Heart left ventricle (tissue), 16 donors: ENCODE data around the gene XPOT. TPM values are rescaled to one million over a fixed set of nuclear protein-coding genes. Genes with fewer than 3 reads are reported as not detected.

Experiments
- ATAC-seq, 4 donors: fragments of 200-7000 bp; cut with Tn5 transposase; one replicate each; pipeline ENCODE4 v1.9.1; 2020 to 2022; ENCODE audit warnings: moderate library complexity in 4 of 4, mild to moderate bottlenecking in 3 of 4, moderate number of reproducible peaks in 1 of 4
- DNase-seq, 5 donors: peaks; one replicate each; pipeline ENCODE4 v3.0.0-alpha.2; 2020
- H3K27ac ChIP-seq, 12 donors: fragments of 200-600 bp; sonication (generic) in 4 of 12; one replicate each; pipeline versions ENCODE4 v1.5.0 to v1.8.0; 2016 to 2022; ENCODE audit warnings: mild to moderate bottlenecking in 2 of 12
- H3K27me3 ChIP-seq, 9 donors: fragments of 200-600 bp; sonication (generic) in 2 of 9; one replicate each; pipeline versions ENCODE4 v1.5.1 to v1.8.0; 2016 to 2022; ENCODE audit warnings: mild to moderate bottlenecking in 3 of 9
- H3K36me3 ChIP-seq, 9 donors: fragments of 200-600 bp; sonication (generic) in 2 of 9; one replicate each; pipeline versions ENCODE4 v1.5.0 to v1.8.0; 2018 to 2022; ENCODE audit warnings: mild to moderate bottlenecking in 2 of 9
- H3K4me1 ChIP-seq, 12 donors: fragments of 200-600 bp; sonication (generic) in 4 of 12; one replicate each; pipeline versions ENCODE4 v1.5.0 to v1.8.0; 2016 to 2022; ENCODE audit warnings: mild to moderate bottlenecking in 3 of 12
- H3K4me3 ChIP-seq, 12 donors: fragments of 200-600 bp; sonication (generic) in 4 of 12; one replicate each; pipeline versions ENCODE4 v1.5.0 to v1.8.0; 2017 to 2022; ENCODE audit warnings: mild to moderate bottlenecking in 9 of 12, moderate library complexity in 4 of 12
- H3K9me3 ChIP-seq, 12 donors: fragments of 200-600 bp; sonication (generic) in 4 of 12; one replicate each; pipeline versions ENCODE4 v1.5.0 to v1.8.0; 2016 to 2022; ENCODE audit warnings: mild to moderate bottlenecking in 1 of 12
- CTCF ChIP-seq, 12 donors: fragments of 200-600 bp; sonication (generic) in 4 of 12; IDR thresholded peaks; one replicate each; pipeline versions ENCODE4 v1.5.0 to v1.8.0; 2018 to 2022; ENCODE audit warnings: antibody characterized with exemption in 12 of 12, mild to moderate bottlenecking in 5 of 12
- POLR2A ChIP-seq, 2 donors: fragments of 450-650 bp; IDR thresholded peaks; one replicate each; pipeline ENCODE4 v1.6.1; 2017; ENCODE audit warnings: antibody characterized with exemption in 2 of 2, mild to moderate bottlenecking in 2 of 2, moderate library complexity in 2 of 2
- WGBS, 4 donors: extraction: QIAGEN DNeasy Blood & Tissue Kit in 2 of 4; methylation state at CpG; one replicate each; pipeline versions ENCODE4 v1.1.5 to v1.1.7; 2013 to 2018; 5-methylcytosine and 5-hydroxymethylcytosine counted together
- intact Hi-C, 10 donors: fragments of 100-400 bp; cut with DNase I; formaldehyde crosslinking; loops; one replicate each; pipeline versions ENCODE4 v1.11.1 to v1.14.2; 2022
- polyA plus RNA-seq, 2 donors: library from polyadenylated mRNA; stranded (reverse); fragments of 200-250 nt; gene quantifications; one replicate each; pipeline ENCODE4 v1.2.3, GENCODE V29; 2013
- total RNA-seq, 9 donors: library from RNA; depleted of rRNA in 2 of 9; stranded (reverse); fragments of >200 nt in 2 of 9; fragmentation: NEBNext Ultra II Directional in 3 of 9; extraction: Animal tissue kit (Norgen Biotek cat#: 25700) in 3 of 9; gene quantifications; one replicate each; pipeline versions ENCODE4 v1.1.0 to v1.2.4, GENCODE V29; 2016 to 2023
- donor health status: ischemic (EF 13 %, LVEDD 7.1; RV severe dilation, severe dysfunction).
- donor health status: healthy with polysubstance abuse.
- donor health status: DM: no; HTN: yes; CAD: no.
- donor health status: DM: no; HTN: no; CAD: no.
- donor health status: ischemic (EF 25% LVEDD 6.9; RV normal size, moderate dysfunction).
- donor health status: ischemic (EF 25% LVEDD 5.7; RV mildly dilated, moderate dysfunction).
- donor health status: healthy.
- donor health status: DM: yes; HTN: yes; CAD: no.
- donor health status: ischemic (EF 35%, LVEDD 5.7; RV mildly dilated, moderate dysfunction).
- donor health status: nonischemic (EF 11% LVEDD 7.7; RV severe dilation, severe dysfunction).
- donor health status: DM: yes; HTN: yes; CAD: no.
- donor health status: PGD.
- donor health status: ischemic (EF 29% LVEDD 5.4; RV normal size, mild dysfunction).
- donor health status: nonischemic (EF 23%, LVEDD 6.1; RV moderate dilation, normal function).

XPOT gene
- total and polyA plus RNA-seq, 11 donors: 6.3 to 37.6 (median 22.0) TPM

GRCh38 chr12:64473176-64473575, 69.0 kb downstream of the XPOT start:
- WGBS, 4 donors: 82 to 99% (median 95%) methylated on average over 2 of the region's 2 CpGs
- peaks cover 0 to 24% (median 12%) of the 10 kb centered on the region in 12 donors for H3K4me1 ChIP-seq
- DNase-seq (no peak), ATAC-seq (no peak)
- intact Hi-C loops: no loop called here
- no peaks in the 10 kb centered on the region for H3K27me3 ChIP-seq
- peaks cover 0 to 92% (median 84%) of the 10 kb centered on the region in 9 donors for H3K36me3 ChIP-seq
- TF ChIP-seq POLR2A (IDR thresholded peaks at IDR 0.05): no peak
- no peak for TF ChIP-seq CTCF (IDR thresholded peaks at IDR 0.05)
- peaks cover 0 to 20% (median 5%) of the 10 kb centered on the region in 12 donors for H3K9me3 ChIP-seq
- no peak overlapping the region for H3K27ac ChIP-seq
- no peak overlapping the region for H3K4me3 ChIP-seq

GRCh38 chr12:64475518-64475917, 71.3 kb downstream of the XPOT start:
- peaks cover 0 to 91% (median 83%) of the 10 kb centered on the region in 9 donors for H3K36me3 ChIP-seq
- no peak overlapping the region for H3K4me3 ChIP-seq
- H3K9me3 ChIP-seq: peaks cover 0 to 20% (median 5%) of the 10 kb centered on the region in 12 donors
- TF ChIP-seq POLR2A (IDR thresholded peaks at IDR 0.05): no peak
- TF ChIP-seq CTCF (IDR thresholded peaks at IDR 0.05): no peak
- DNase-seq (no peak), ATAC-seq (no peak)
- no peaks in the 10 kb centered on the region for H3K27me3 ChIP-seq
- peaks cover 0 to 6% (median 1%) of the 10 kb centered on the region in 12 donors for H3K4me1 ChIP-seq
- intact Hi-C loops: no loop called here
- H3K27ac ChIP-seq: no peak overlapping the region
- WGBS, 4 donors: 97 to 99% (median 98%) methylated on average over 4 of the region's 4 CpGs

- H3K4me3 ChIP-seq: no peak overlapping the region
- H3K9me3 ChIP-seq: peaks cover 0 to 20% (median 5%) of the 10 kb centered on the region in 12 donors
- peaks cover 0 to 4% (median 0%) of the 10 kb centered on the region in 12 donors for H3K4me1 ChIP-seq
- intact Hi-C loops: no loop called here
- H3K36me3 ChIP-seq: peaks cover 0 to 91% (median 83%) of the 10 kb centered on the region in 9 donors
- H3K27me3 ChIP-seq: no peaks in the 10 kb centered on the region
- H3K27ac ChIP-seq: no peak overlapping the region
- ATAC-seq (no peak), DNase-seq (no peak)
- TF ChIP-seq POLR2A (IDR thresholded peaks at IDR 0.05) (no peak), CTCF (IDR thresholded peaks at IDR 0.05) (no peak)
- WGBS, 4 donors: 96 to 98% (median 97%) methylated on average over 2 of the region's 2 CpGs
These were observed 72.7 kb downstream of the XPOT start for GRCh38 chr12:64476844-64477243.

GRCh38 chr12:64478661-64479060, 74.5 kb downstream of the XPOT start:
- DNase-seq (no peak), ATAC-seq (no peak)
- intact Hi-C loops: no loop called here
- H3K4me3 ChIP-seq: no peak overlapping the region
- no peak overlapping the region for H3K27ac ChIP-seq
- peaks cover 0 to 4% (median 0%) of the 10 kb centered on the region in 12 donors for H3K4me1 ChIP-seq
- H3K36me3 ChIP-seq: peaks cover 0 to 93% (median 83%) of the 10 kb centered on the region in 9 donors
- H3K9me3 ChIP-seq: peaks cover 0 to 20% (median 5%) of the 10 kb centered on the region in 12 donors
- TF ChIP-seq POLR2A (IDR thresholded peaks at IDR 0.05) (no peak), CTCF (IDR thresholded peaks at IDR 0.05) (no peak)
- H3K27me3 ChIP-seq: no peaks in the 10 kb centered on the region
